HG03432 (cell line): Measurements from ENCODE around the gene TEX29.

Source experiments
- ATAC-seq: cut with Tn5 transposase; IDR thresholded peaks from one replicate; pipeline ENCODE4 v1.9.1; 2021; ENCODE audit warnings: mild to moderate bottlenecking, moderate library complexity; ENCODE audit not compliant: unreplicated experiment

Gene TEX29

DNA sequence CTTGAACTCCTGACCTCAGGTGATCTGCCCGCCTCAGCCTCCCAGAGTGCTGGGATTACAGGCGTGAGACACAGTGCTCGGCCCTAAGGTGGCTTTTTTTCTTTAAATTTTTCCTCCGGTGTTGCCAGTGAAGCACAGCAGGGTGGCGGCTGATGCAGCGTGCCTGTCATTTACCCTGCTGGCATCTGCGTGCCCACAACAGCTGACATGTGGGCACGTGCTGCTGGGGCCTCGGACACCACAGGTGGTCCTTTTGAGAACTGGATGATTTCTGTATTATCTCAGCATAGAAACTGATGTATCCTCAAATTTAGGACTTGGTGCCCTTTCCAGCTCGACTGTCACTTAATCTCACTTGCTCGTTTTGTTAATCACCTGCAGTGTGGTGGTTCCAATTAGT lies 31.2 kb upstream of the TEX29 start:
- ATAC-seq = no peak

GRCh38 chr13:111291908-111292307 lies 28.5 kb upstream of the TEX29 start:
- ATAC-seq = no peak

- no peak for ATAC-seq
Measured at GRCh38 chr13:111292710-111293485, 27.5 kb upstream of the TEX29 start.

DNA sequence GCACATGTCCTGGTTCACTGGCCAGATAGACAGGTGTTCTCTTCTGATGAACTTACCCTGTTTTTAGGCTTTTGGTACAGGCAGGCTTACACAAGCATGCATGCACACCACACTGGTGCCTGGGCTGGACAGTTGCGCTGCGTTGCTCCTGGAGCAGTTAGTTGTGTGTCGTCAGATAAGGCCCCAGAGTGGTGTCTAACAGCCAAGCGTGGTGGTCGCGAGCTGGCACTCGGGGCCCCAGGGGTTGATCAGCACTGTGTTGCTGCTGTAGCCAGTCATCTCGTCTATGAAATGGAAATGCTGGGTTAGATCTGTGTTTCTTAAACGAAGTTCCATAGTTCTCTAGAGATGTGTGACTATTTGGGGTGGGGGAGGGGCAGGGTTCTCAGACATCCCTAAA lies 24.6 kb upstream of the TEX29 start:
- no peak for ATAC-seq

DNA sequence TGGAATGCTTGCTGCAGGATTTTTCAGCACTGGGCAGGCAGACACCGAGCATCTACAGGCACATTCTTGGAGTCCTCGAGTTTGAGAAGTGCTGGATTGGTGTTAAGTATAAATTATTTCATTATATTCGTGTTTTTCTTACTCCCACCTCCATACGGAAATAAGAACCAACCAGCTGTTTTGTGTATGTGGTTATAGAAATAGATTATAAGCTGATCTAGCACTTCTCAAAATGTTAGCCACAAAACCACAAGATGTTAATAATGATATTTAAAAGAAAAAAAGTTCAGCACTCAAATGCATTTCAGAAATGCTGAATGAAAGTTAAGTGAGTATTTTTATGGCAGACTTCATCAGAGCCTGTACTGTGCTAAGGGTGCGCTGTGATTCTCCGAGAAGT lies 24.0 kb upstream of the TEX29 start:
- no peak for ATAC-seq

- ATAC-seq = no peak
Measured at GRCh38 chr13:111298214-111298975, 22.0 kb upstream of the TEX29 start.

DNA sequence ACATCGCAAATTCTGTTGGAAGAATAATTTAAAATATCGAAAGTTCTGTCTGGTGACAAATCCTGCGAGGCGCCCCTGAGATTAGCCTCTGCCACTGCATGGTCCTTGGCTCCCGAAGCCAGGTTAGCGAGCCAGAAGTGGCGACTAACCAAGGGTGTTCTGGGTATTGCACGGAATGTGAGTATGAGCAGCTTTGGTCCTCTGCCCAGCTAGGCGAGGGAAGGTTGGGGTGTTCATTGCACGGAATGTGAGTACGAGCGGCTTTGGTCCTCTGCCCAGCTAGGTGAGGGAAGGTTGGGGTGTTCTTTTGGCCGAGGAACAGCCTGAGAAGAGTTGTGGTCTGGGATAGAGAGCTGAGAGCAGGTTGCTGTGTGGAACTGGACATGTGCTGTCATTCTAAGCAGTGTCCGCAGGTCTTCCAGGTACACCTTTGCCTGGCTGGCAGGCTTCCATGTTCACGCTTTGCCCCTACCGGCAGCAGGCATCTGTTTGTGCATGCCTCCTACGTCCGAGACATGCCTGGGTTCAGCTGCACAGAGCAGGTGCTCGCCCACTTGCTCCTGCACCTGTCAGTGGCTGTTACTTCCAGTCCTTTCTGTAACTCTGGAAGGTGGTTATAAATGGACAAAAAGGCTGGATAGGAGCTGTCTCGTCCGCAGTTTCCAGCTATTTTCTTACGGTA lies 18.3 kb upstream of the TEX29 start:
- no peak for ATAC-seq

GRCh38 chr13:111303559-111303958 lies 16.9 kb upstream of the TEX29 start:
- no peak for ATAC-seq

DNA sequence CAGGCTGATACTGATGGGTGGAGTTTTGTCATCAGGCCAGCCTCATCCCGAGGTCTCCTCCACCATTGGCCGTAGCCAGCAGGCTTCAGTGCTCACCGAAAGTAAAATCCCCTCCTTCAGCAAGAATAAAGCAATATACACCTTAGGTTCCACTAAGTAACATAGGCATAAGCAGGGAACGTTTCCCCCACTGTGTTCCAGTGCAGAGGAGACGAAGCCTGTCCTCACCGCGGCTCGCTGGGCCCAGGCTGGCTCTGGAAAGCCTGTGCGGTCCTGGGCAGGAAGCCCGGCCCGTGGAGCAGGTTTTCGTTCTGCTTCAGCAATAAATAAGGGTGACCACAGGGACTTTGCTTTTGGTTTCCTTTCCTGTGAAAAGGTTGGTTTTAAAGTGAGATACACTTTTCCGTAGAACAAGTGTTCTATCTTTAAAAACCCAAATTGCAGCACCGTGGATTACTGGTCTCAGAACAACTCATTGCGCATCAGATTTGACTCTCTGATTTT lies 16.3 kb upstream of the TEX29 start:
- peak; percentile 93 for ATAC-seq

DNA sequence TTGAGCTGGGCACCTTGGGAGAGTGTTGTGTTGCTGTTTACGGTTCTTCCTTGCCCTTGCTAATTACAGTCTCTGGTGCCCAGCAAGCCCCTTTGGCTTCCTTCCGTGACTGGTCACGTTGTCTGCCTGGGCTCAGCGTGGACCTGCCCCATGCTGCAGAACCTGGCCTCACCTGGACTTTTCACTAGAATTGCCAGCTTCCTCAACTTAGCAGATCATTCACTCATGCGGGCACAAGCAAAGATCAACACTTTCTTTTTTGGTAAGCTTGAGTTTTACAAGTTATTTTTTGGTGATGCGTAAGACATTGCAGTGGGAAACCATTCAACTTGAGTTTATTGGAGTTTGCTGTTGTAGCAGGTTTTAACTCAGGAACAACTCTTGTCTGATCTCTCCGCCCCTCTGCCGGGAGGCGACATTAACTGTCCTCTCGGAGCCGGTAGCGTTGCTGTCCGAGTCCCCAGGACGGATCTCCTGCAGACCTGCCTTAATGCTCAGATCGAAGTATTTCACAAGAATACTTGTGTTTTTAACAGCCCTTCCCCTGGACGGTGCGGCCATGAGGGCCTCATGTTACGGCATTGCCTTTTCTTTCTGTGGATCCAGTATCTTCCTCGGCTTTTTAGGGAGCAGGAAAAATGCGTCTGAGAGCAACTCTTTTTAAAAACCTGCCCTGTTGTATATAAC lies 15.7 kb upstream of the TEX29 start:
- ATAC-seq = no peak

- ATAC-seq = no peak
Measured at GRCh38 chr13:111312944-111313590, 7.4 kb upstream of the TEX29 start.

- ATAC-seq = no peak
Measured at GRCh38 chr13:111313911-111314425, 6.5 kb upstream of the TEX29 start.

- no peak for ATAC-seq
Measured at GRCh38 chr13:111314852-111315251, 5.6 kb upstream of the TEX29 start.

- no peak for ATAC-seq
Measured at GRCh38 chr13:111315347-111315995, 5.0 kb upstream of the TEX29 start.

- ATAC-seq = no peak
Measured at GRCh38 chr13:111316161-111316730, 4.2 kb upstream of the TEX29 start.

DNA sequence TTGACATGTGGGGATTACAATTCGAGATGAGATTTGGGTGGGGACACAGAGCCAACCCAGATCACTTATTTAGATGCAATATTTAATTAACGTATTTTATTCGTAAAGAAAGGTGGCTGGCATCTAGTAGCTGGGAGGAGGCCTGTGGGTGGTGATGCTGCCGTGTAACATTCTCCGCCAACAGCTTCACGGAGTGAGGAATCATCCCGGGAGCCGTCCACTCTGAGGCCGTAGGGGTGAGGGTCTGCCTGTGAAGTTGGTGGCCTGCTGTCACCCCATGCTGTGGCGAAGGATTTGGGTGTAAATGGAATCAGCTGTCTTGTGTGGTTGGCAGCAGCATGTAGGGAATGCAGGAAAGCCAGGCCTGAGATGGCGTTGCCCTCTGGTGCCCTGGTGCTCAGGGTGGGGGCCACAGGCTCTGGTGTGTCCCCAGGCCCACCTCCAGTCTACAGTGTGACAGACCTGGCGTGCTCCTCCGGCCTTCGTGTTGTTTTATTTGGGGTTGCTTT lies 3.3 kb upstream of the TEX29 start:
- ATAC-seq = no peak

DNA sequence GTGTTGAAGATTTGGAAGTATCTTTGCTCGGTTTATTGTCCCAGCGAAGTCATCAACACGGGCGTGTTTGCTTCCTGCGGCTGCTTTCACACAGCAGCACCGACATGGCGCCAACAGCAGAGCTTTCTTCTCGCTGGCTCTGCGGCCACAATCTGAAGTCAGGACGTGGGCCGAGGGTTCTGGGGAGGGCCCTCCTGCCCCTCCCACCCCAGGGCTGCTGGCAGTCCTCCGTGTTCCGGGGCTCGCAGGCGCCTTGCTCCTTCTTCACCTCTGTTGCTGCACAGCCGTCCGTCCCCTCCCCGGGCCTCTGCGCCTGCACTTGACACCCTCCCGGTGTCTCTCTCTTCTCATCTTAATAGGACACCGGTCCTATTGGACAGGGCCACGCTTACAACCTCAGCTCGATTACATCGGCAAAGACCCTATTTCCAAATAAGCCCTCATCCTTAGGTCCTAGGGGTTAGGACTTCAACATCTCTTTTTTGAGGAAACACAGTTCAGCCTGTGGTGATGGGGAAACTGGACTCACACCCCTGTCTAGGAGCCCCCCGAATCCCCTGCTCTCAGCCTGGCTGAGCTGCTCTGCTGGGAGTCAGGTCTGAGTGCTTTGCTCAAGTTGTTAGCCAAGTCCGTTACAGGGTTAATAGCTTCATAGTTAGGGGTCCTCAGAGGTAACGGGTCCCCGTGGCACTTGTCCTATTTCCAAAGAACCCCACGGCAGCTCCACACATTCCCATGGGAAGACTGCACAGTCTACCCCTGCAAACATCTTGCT lies 2.7 kb upstream of the TEX29 start:
- ATAC-seq = no peak

DNA sequence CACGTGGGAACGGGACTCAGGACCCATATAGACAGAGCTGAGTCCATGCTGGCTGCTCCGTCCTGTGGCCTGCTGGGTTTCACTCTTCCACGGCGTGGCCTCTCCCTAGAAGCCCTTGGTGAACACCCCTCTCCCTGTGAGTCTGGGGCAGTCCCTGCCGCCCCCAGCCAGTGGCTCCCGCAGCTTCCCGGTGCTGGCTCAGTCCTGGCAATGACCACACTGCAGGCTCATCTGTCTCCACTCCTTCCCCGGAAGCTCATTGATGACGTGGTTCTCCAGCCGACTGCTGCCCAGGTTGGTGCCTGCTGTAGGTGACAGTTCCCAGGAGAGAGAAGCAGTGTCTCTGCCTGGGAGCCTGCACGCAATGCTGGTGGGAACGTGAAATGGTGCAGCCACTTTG lies 2.1 kb upstream of the TEX29 start:
- no peak for ATAC-seq

DNA sequence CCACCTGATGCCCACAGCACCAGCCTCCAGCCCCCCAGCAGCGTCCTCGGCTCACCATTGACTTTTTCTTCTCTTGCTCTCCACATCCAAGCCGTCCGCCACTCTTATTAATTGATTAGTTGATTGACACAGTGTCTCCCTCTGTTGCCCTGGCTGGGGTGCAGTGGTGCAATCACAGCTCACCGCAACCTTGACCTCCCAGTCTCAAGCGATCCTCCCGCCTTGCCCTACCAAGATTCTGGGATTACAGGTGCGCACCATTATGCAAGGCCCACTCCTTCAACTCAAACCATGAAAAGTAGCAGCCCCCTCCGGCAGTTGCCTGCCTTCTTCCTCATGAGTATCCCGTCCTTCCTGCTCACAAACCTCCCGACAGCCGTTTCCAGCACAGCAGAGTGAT lies 921 bp upstream of the TEX29 start:
- no peak for ATAC-seq
